KBM-7 (cell line): ENCODE data around the gene ISLR.

Source experiments
- DNase-seq: peaks from one replicate; pipeline ENCODE4 v3.0.0-alpha.2; 2015
- in situ Hi-C: fragments of 300-500 bp; cut with MboI; formaldehyde crosslinking; loops from 2 replicates; pipeline ENCODE4 v1.14.3; 2020; ENCODE audit warnings: low sequenced_read_pairs, low pct_unique_long_range_greater_than_20kb, mixed read lengths

The ISLR gene

DNA sequence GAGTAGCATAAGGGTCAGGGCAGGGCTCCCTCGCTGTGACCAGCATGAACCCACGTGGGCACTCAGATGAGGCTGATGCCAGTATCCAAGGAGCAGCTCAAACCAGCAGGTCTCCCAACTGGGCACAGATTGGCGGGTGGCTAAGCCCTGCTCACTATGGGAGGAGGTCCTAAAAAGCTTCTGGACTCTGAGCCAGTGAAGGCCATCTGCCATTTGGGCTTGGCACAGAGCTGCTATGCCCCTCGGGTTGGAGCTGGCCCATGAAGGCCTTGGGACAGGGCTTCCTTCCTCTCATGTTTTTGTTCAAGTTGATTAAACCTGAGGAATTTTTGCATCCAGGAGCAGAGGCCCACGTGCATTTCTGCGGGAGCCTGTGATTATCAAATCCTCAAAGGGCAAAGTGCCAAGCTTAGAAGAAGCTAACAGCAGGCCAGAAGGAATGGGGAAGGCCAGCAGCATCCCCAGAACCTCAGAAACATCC is 33.3 kb downstream of the ISLR start:
- no peak for DNase-seq
- in situ Hi-C loops = no loop called here

GRCh38 chr15:74207652-74208440 is 34.3 kb downstream of the ISLR start:
- DNase-seq = no peak
- in situ Hi-C loops = no loop called here

GRCh38 chr15:74208496-74208895 is 35.0 kb downstream of the ISLR start:
- no peak for DNase-seq
- in situ Hi-C loops = no loop called here

DNA sequence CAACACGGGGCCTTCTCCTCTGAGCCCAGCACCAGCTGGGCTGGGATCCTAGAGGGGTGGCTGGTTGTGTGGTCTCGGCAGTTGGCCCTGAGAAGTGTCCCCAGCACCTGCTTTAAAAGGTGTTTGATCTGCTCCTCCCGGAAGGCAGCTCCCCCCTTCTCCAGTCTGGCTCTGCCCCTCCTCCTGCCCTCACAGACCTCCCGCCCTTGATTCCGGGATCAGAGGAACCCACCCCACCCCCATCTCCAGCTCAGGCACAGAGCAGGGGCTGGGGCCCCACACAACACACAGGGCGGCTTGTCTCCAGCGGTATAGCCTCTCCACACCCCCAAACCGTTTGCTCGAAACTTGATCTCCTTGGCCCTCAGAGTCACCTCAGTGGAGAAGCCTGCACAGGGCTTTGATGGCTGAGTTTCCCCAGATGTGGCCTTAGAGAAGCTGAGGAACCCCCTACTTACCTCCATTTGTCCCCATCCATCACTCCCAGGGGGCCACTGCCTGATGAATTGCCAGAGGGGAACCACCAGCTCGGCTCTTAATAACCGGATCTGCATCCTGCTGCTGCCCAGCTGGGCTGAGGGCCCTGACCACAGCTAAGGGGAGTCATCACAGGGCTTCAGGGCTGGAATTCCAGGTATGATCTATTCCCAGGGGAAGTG is 35.5 kb downstream of the ISLR start:
- no peak for DNase-seq
- in situ Hi-C loops = no loop called here

DNA sequence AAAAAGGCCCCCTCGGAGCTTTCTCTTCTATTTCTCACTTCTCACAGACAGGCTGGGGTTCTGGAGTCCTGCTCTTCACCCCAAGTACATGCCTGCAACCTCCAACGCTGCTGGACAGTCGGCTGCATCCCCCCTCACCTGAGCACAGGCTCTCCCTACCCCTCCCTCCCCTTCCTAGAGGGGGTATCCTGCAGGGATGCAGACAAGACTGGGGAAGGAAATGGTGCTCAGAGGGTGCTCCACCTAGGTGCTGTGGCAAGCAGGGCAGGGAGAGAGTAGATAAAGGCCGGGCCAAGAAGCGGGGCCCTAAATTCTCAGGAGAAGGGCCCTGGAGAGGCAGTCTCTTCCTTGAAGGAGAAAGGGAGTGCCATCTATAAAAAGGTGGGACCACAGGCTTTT is 36.0 kb downstream of the ISLR start:
- no peak for DNase-seq
- in situ Hi-C loops = no loop called here

DNA sequence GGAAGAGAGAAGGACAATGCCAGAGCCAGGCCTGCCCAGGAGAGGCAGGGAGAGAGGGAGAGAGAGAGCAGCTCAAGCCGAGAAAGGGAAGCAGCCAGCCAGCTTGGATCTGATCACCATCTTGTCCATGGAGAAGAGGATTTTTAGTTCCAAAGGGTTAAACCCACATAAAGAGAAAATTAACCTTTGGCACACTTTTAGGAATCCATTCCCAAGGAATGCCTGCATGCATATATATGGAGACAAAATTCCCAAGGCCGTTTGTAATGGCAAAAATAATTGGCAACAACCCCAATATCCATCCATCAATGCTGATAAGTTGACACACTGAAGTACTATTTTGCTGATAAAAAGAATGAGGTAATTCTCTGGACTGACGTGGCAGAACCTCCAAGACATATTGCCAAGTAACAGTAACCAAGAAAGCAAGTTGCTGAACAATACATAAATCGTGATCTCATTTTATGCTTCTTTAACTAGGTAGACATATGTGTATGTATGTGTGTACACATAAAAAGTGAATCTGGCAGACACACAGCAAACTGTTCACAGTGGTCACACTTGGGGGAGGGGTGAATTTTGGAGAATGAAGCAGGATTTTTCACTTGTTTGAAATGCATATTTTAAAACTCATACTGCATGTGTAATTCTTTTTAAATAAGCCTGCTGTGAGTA is 36.6 kb downstream of the ISLR start:
- no peak for DNase-seq
- in situ Hi-C loops = no loop called here

DNA sequence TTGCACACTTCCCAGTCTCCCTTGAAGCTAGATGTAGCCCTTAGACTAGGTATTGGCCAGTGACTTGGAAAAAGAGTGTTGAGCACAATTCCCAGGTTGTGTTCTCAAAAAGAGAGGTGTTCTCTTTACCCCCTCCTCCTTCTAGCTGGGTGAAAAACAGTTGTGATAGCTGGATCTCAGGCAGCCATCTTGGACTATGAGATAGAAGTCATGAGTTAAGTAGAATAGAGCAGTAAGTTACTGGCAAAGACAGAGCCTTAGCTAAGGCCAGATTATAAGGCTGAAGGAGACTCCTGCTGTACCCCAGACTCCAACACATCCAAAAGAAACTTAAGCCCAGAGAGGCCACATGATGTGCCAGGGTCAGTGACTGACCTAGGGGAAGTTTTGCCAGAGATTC is 37.2 kb downstream of the ISLR start:
- DNase-seq = no peak
- in situ Hi-C loops = no loop called here

DNA sequence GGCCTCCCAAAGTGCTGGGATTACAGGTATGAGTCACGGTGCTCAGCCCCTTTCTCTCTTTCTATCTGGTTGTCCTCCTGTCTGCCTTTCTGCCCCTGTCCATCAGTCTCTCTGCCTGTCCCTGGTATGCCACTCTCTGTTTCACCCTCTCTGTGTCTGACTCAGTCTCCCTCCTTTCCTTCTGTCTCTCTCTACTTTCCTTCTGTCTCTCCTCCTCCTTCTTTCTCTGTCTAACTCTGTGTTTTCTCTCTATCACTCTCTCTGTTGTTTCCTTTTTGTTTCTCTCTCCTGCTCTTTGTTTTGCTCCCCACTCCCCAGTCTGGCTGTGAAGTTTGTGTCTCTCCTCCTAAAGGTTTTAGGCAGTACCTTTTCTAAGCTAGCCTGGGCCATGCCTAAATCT is 38.1 kb downstream of the ISLR start:
- in situ Hi-C loops = no loop called here
- no peak for DNase-seq

- in situ Hi-C loops = no loop called here
These were observed 39.0 kb downstream of the ISLR start for GRCh38 chr15:74212494-74212893.

GRCh38 chr15:74213858-74214284 is 40.4 kb downstream of the ISLR start:
- DNase-seq = no peak
- in situ Hi-C loops = no loop called here

More at GRCh38 chr15:74212494-74212893, 39.0 kb downstream of the ISLR start:
- DNase-seq = no peak

- DNase-seq = no peak
- in situ Hi-C loops = no loop called here
These were observed 41.0 kb downstream of the ISLR start for GRCh38 chr15:74214324-74215021.

GRCh38 chr15:74215958-74216357 is 42.4 kb downstream of the ISLR start:
- in situ Hi-C loops = no loop called here
- DNase-seq = no peak

DNA sequence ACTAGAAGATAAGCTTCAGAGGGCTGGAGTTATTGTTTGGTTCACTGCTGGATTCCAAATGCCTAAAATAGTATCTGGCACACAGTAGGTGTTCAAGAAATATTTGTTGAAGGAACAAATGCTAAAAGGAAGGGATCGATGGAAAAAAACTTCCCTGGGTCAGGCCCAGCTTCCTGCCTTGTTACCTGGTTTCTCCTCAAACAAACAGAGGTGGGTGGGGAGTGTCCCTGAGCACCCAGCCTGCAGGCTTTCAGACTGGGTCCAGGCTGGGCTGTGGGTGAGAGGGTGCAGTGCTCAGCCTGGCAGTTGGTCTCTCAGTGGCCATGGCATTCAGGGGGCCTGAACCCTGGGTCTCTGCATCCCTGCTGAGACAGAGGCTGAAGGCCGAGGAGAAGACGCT is 43.4 kb downstream of the ISLR start:
- in situ Hi-C loops = no loop called here

DNA sequence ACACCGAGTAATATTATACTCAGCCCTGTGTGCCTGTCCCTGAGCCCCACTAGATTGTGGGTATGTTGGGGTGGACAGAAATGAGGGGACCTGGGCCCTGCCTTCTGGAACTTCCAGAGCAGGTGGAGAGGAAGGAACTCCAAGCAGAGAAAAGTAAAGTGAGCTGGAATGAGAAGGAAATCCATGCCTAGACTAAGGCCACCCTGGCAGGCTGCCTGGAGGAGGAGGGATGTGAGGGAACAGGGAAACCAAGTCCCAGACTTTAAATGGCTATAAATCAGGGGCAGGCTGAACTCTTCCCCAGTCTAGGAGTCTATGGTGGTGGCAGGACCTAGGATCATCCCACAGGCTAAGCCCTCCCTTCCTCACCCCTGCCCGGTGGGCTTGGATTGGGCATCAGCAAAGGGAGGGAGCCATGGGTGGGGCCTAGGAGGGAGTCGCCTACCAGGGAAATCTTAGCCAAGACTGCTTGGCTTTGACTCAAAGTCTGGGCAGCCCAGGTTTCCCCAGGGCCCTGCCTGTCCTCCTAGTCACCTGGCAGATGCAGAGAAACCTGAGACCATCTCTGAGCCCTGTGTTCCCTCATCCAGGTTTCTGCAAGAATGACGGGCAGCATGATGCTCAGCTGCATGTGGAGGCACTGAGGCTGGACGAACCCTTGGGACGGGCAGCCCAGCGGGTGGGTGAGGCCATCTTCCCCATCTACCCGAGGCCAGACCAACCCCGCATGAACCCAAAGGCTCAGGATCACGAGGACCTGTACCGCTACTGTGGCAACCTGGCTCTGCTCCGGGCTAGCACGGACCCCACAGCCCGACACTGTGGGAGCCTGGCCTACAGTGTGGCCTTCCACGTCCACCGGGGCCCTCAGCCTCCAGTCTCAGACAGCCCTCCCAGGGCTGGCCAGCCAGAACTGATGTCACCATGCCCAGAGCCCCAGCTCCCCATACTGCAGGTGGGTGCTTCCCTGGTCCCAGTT is 44.7 kb downstream of the ISLR start:
- in situ Hi-C loops = no loop called here

More for the DNA sequence above, 43.4 kb downstream of the ISLR start:
- DNase-seq = no peak

GRCh38 chr15:74220475-74221248 is 47.2 kb downstream of the ISLR start:
- in situ Hi-C loops = no loop called here
- DNase-seq = no peak

More for the DNA sequence above, 44.7 kb downstream of the ISLR start:
- DNase-seq = no peak

GRCh38 chr15:74221399-74222239 is 48.1 kb downstream of the ISLR start:
- no peak for DNase-seq
- in situ Hi-C loops = no loop called here
